ENCODE measurements around the gene ACSS1. TPM values are rescaled to one million over a fixed set of nuclear protein-coding genes. Genes with fewer than 3 reads are reported as not detected.

The ACSS1 gene
- total RNA-seq, 2 experiments from 2014 or later: 17.5 to 18.2 TPM

- Mint-ChIP-seq H3K27ac (no peak overlapping the region), H3K36me3 (ENCODE audit: low read depth) (no peaks in the 10 kb centered on the region), H3K4me3 (no peak overlapping the region), H3K4me1 (ENCODE audit: low read depth) (peaks cover 9% of the 10 kb centered on the region), H3K27me3 (peaks cover 59% of the 10 kb centered on the region), H3K9me3 (no peaks in the 10 kb centered on the region)
- DNase-seq (no peak), ATAC-seq (no peak)
- TF ChIP-seq CTCF (IDR thresholded peaks at IDR 0.05): no peak
- POLR2A ChIA-PET: no interaction called here
- CTCF ChIA-PET: interaction anchor here (1.4 kb wide), 1 partner anchor 14 kb away, joined by 3 read pairs; no protein-coding TSS in a partner anchor
- intact Hi-C loops (cut with micrococcal nuclease): loop anchor here (5.0 kb wide), 1 partner anchor 101 kb away; no protein-coding TSS in a partner anchor
Observed at GRCh38 chr20:25076201-25076600, 18.3 kb upstream of the ACSS1 start.

GRCh38 chr20:25073544-25073943, 15.6 kb upstream of the ACSS1 start:
- intact Hi-C loops (cut with micrococcal nuclease): no loop called here
- Mint-ChIP-seq H3K4me3 (no peak overlapping the region), H3K27ac (no peak overlapping the region), H3K4me1 (ENCODE audit: low read depth) (peaks cover 9% of the 10 kb centered on the region), H3K36me3 (ENCODE audit: low read depth) (no peaks in the 10 kb centered on the region), H3K27me3 (peaks cover 52% of the 10 kb centered on the region), H3K9me3 (no peaks in the 10 kb centered on the region)
- ATAC-seq (no peak), DNase-seq (no peak)
- POLR2A ChIA-PET: interaction anchor here (1.1 kb wide), 1 partner anchor 18 kb away, joined by 3 read pairs; no protein-coding TSS in a partner anchor
- CTCF ChIA-PET: interaction anchor here (1.0 kb wide), 1 partner anchor 11 kb away, joined by 3 read pairs; no protein-coding TSS in a partner anchor
- TF ChIP-seq CTCF (IDR thresholded peaks at IDR 0.05): no peak

GRCh38 chr20:25072226-25072811, 14.4 kb upstream of the ACSS1 start:
- Mint-ChIP-seq H3K36me3 (ENCODE audit: low read depth) (no peaks in the 10 kb centered on the region), H3K27ac (no peak overlapping the region), H3K4me3 (no peak overlapping the region), H3K27me3 (peaks cover 45% of the 10 kb centered on the region), H3K4me1 (ENCODE audit: low read depth) (peaks cover 7% of the 10 kb centered on the region), H3K9me3 (no peaks in the 10 kb centered on the region)
- DNase-seq (no peak), ATAC-seq (no peak)
- CTCF ChIA-PET: interaction anchor here (0.8 to 2.2 kb wide), 4 partner anchors 18 to 326 kb away, joined by 3 to 6 read pairs (median 4); no protein-coding TSS in a partner anchor
- POLR2A ChIA-PET: interaction anchor here (1.1 kb wide), 1 partner anchor 26 kb away, joined by 3 read pairs; no protein-coding TSS in a partner anchor
- TF ChIP-seq CTCF (IDR thresholded peaks at IDR 0.05): no peak
- intact Hi-C loops (cut with micrococcal nuclease): no loop called here

- Mint-ChIP-seq H3K27me3 (peaks cover 39% of the 10 kb centered on the region), H3K4me1 (ENCODE audit: low read depth) (peaks cover 1% of the 10 kb centered on the region), H3K4me3 (no peak overlapping the region), H3K9me3 (no peaks in the 10 kb centered on the region), H3K36me3 (ENCODE audit: low read depth) (no peaks in the 10 kb centered on the region), H3K27ac (no peak overlapping the region)
- DNase-seq (no peak), ATAC-seq (no peak)
- TF ChIP-seq CTCF (IDR thresholded peaks at IDR 0.05): no peak
- ChIA-PET CTCF (interaction anchor here (0.8 to 2.2 kb wide), 6 partner anchors 9 to 327 kb away, joined by 3 to 6 read pairs (median 4); no protein-coding TSS in a partner anchor), POLR2A (no interaction called here)
- intact Hi-C loops (cut with micrococcal nuclease): no loop called here
Observed at GRCh38 chr20:25071734-25072133, 13.8 kb upstream of the ACSS1 start.

- peaks cover 1% of the 10 kb centered on the region for H3K4me1 Mint-ChIP-seq (ENCODE audit: low read depth)
- intact Hi-C loops (cut with micrococcal nuclease): no loop called here
- H3K4me3 Mint-ChIP-seq: no peak overlapping the region
- ChIA-PET CTCF (interaction anchor here (1.0 to 2.2 kb wide), 6 partner anchors 8 to 328 kb away, joined by 3 to 6 read pairs (median 4); no protein-coding TSS in a partner anchor), POLR2A (no interaction called here)
- no peaks in the 10 kb centered on the region for H3K9me3 Mint-ChIP-seq
- H3K27me3 Mint-ChIP-seq: peaks cover 37% of the 10 kb centered on the region
- no peaks in the 10 kb centered on the region for H3K36me3 Mint-ChIP-seq (ENCODE audit: low read depth)
- ATAC-seq (no peak), DNase-seq (no peak)
- no peak overlapping the region for H3K27ac Mint-ChIP-seq
- TF ChIP-seq CTCF (IDR thresholded peaks at IDR 0.05): no peak
Observed at GRCh38 chr20:25070821-25071473, 13.0 kb upstream of the ACSS1 start.

Measured in activated CD8-positive, alpha-beta T cell treated with anti-CD3 and anti-CD28 coated beads for 36 hours (primary cell).